Thoracic aorta (tissue), 2 donors: ENCODE measurements around the gene ATP1A2. TPM values are rescaled to one million over a fixed set of nuclear protein-coding genes. Genes with fewer than 3 reads are reported as not detected.

Experiments
- ATAC-seq: fragments of 150-250 bp; one replicate; pipeline ENCODE4 v1.8.0; 2017; ENCODE audit warnings: low read depth; ENCODE audit not compliant: insufficient number of reproducible peaks, low FRiP score
- DNase-seq: peaks from one replicate; pipeline ENCODE4 v3.0.0-alpha.2; 2020; ENCODE audit warnings: low spot score
- H3K27ac ChIP-seq, 2 donors: fragments of 200-600 bp; sonication (generic); 1 replicate in 1 of 2; 2 replicates in 1 of 2; pipeline ENCODE4 v1.5.1; 2016; ENCODE audit warnings: mild to moderate bottlenecking in 2 of 2, moderate library complexity in 2 of 2
- H3K27me3 ChIP-seq: fragments of 200-600 bp; sonication (generic); replicated peaks from 2 replicates; pipeline ENCODE4 v1.6.0; 2016; ENCODE audit warnings: mild to moderate bottlenecking; ENCODE audit not compliant: insufficient read depth
- H3K36me3 ChIP-seq: fragments of 200-600 bp; sonication (generic); one replicate; pipeline ENCODE4 v1.5.1; 2016
- H3K4me1 ChIP-seq, 2 donors: fragments of 200-600 bp; sonication (generic); 1 replicate in 1 of 2; 2 replicates in 1 of 2; pipeline versions ENCODE4 v1.5.1 to v1.6.0; 2016; ENCODE audit warnings: low read depth in 2 of 2, mild to moderate bottlenecking in 1 of 2; ENCODE audit not compliant: control insufficient read depth in 1 of 2
- H3K4me3 ChIP-seq: fragments of 200-600 bp; sonication (generic); 2 replicates; pipeline ENCODE4 v1.5.1; 2016; ENCODE audit warnings: mild to moderate bottlenecking
- H3K9me3 ChIP-seq: fragments of 200-600 bp; sonication (generic); 2 replicates; pipeline ENCODE4 v1.5.1; 2016
- total RNA-seq, 2 donors: library from RNA; depleted of rRNA; stranded (reverse); fragments of >200 nt; gene quantifications; one replicate each; pipeline versions ENCODE4 v1.1.0 to v1.2.3, GENCODE V29; 2016
- TF ChIP-seq, protein P1 (sequence below): fragments of 200-600 bp; sonication (generic); IDR thresholded peaks from one replicate; pipeline ENCODE4 v1.5.1; 2019; ENCODE audit warnings: antibody characterized with exemption

The ATP1A2 gene
- total RNA-seq, 2 donors from 2014 or later = 86.0 to 146 TPM

DNA sequence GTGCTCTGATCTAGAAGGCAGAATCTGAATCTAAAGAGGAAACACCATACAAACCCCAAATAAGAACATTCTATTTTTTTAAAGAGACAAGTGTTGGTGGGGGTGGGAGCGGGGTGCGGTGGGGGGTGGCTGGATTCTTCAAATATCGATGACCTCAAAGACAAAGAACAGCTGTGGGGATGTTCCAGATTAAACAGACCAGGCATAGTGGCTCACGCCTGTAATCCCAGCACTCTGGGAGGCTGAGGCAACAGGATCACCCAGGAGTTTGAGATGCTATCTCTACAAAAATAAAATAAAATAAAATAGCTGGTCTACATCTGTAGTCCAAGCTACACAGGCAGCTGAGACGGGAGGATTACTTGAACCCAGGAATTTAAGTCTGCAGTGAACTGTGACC is 40.8 kb downstream of the ATP1A2 start:
- no peak for DNase-seq
- no peaks in the 10 kb centered on the region for H3K36me3 ChIP-seq
- ATAC-seq = no peak
- H3K27me3 ChIP-seq = no peaks in the 10 kb centered on the region
- no peak overlapping the region for H3K27ac ChIP-seq
- TF ChIP-seq, protein P1, sequence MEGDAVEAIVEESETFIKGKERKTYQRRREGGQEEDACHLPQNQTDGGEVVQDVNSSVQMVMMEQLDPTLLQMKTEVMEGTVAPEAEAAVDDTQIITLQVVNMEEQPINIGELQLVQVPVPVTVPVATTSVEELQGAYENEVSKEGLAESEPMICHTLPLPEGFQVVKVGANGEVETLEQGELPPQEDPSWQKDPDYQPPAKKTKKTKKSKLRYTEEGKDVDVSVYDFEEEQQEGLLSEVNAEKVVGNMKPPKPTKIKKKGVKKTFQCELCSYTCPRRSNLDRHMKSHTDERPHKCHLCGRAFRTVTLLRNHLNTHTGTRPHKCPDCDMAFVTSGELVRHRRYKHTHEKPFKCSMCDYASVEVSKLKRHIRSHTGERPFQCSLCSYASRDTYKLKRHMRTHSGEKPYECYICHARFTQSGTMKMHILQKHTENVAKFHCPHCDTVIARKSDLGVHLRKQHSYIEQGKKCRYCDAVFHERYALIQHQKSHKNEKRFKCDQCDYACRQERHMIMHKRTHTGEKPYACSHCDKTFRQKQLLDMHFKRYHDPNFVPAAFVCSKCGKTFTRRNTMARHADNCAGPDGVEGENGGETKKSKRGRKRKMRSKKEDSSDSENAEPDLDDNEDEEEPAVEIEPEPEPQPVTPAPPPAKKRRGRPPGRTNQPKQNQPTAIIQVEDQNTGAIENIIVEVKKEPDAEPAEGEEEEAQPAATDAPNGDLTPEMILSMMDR = no peak
- H3K9me3 ChIP-seq = no peaks in the 10 kb centered on the region
- H3K4me1 ChIP-seq = peaks cover 3 to 26% of the 10 kb centered on the region in 2 donors
- no peak overlapping the region for H3K4me3 ChIP-seq

DNA sequence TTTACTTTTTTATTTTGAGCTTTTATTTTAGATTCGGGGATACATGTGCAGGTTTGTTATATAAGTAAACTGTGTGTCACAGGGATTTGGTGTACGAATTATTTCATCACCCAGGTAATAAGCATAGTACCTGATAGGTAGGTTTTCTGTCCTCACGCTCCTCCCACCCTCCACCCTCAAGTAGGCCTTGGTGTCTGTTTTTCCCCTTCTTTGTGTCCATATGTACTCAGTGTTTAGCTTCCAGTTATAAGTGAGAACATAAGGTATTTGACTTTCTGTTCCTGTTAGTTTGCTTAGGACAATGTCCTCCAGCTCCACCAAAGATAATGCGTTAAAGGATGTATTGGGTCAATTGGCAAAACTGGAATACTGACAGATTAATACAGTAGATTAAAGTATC is 41.6 kb downstream of the ATP1A2 start:
- Histone ChIP-seq H3K27ac (no peak overlapping the region), H3K9me3 (no peaks in the 10 kb centered on the region), H3K36me3 (no peaks in the 10 kb centered on the region), H3K27me3 (no peaks in the 10 kb centered on the region), H3K4me3 (no peak overlapping the region), H3K4me1 (peaks cover 3 to 30% of the 10 kb centered on the region in 2 donors)
- ATAC-seq (no peak), DNase-seq (no peak)
- TF ChIP-seq, protein P1 = no peak

DNA sequence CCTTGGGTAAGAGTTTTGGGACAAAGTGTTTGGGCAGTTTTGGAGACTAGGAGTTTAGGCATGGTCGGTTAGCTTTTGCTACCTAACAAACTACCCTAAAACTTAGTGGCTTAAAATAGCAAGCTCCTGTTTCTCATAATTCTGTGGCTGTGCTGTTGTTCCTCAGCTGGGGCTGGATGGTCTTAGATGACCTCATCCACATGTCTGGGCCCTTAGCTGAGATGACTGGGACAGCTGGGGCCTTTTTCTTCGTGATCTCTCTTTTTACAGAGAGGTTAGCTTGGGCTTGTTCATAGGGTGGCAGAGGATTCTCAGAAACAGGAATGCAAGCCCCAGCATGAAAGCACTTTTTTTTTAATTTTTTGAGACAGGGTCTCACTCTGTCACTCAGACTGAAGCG is 42.5 kb downstream of the ATP1A2 start:
- no peak for DNase-seq
- ATAC-seq = no peak
- Histone ChIP-seq H3K27me3 (no peaks in the 10 kb centered on the region), H3K4me1 (peaks cover 3 to 34% of the 10 kb centered on the region in 2 donors), H3K27ac (peak overlapping the region; percentile 18 to 42), H3K9me3 (no peaks in the 10 kb centered on the region), H3K36me3 (no peaks in the 10 kb centered on the region), H3K4me3 (no peak overlapping the region)
- TF ChIP-seq, protein P1 = no peak

DNA sequence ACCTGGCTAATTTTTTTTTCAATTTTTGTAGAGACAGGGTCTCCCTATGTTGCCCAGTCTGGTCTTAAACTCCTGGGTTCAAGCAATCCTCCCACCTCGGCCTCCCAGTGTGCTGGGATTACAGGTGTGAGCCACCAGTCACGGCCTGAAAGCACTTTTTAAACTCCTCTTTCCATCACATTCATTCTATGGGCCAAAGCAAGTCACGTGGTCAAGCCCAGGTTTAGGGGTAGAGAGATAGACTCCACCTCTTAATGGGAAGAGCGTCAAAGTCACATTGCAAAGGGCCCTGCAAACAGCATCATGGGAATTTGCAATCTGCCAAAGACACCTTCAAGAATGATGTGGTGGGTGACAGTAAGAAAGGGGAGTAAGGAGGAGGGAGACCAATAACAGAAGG is 43.0 kb downstream of the ATP1A2 start:
- TF ChIP-seq, protein P1 = no peak
- DNase-seq = no peak
- no peak for ATAC-seq
- H3K4me1 ChIP-seq = peaks cover 3 to 34% of the 10 kb centered on the region in 2 donors
- no peaks in the 10 kb centered on the region for H3K36me3 ChIP-seq
- H3K4me3 ChIP-seq = no peak overlapping the region
- no peaks in the 10 kb centered on the region for H3K9me3 ChIP-seq
- H3K27me3 ChIP-seq = no peaks in the 10 kb centered on the region
- H3K27ac ChIP-seq = peak overlapping the region in 1 of 2 donors; percentile 42

DNA sequence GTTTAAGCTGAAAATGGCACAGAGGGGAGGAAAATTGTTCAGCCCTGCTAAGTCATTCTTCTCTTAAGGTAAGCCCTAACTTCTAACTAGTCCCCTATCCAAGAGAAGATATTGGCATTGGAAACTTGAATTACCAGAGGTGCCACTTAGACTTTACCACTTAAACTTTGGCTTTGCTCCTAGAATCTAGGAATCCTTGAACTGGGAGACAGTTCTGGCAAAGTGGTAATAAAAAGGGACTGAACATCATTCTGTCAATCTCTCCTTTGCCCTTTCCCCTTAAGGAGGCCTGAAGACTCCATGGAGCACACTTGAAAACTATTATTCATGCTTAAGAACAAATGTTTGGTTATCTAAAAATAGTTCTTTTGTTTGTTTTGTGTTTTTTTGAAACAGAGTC is 44.3 kb downstream of the ATP1A2 start:
- no peak for ATAC-seq
- TF ChIP-seq, protein P1 = no peak
- no peaks in the 10 kb centered on the region for H3K36me3 ChIP-seq
- H3K4me3 ChIP-seq = no peak overlapping the region
- DNase-seq = no peak
- peaks cover 3 to 34% of the 10 kb centered on the region in 2 donors for H3K4me1 ChIP-seq
- H3K27me3 ChIP-seq = no peaks in the 10 kb centered on the region
- no peaks in the 10 kb centered on the region for H3K9me3 ChIP-seq
- no peak overlapping the region for H3K27ac ChIP-seq
